Neural progenitor cell (in vitro differentiated cells): Measurements from ENCODE around the gene HOOK2. TPM values are rescaled to one million over a fixed set of nuclear protein-coding genes. Genes with fewer than 3 reads are reported as not detected.
A peak's percentile ranks its signal among the peaks of the same experiment; 100 is the strongest.

Experiments used
- DNase-seq: peaks from one replicate; pipeline ENCODE4 v3.0.0-alpha.2; 2016; ENCODE audit warnings: low spot score
- H2AFZ ChIP-seq: fragments of 200-600 bp; sonication (generic); replicated peaks from 2 replicates; pipeline ENCODE4 v1.6.1; 2016; ENCODE audit warnings: antibody characterized with exemption
- H3F3A ChIP-seq: fragments of 200-600 bp; sonication (generic); 2 replicates; pipeline ENCODE4 v1.6.1; 2016; ENCODE audit warnings: antibody characterized with exemption, low read depth
- H3K27ac ChIP-seq: fragments of 200-600 bp; sonication (generic); 2 replicates; pipeline ENCODE4 v1.5.1; 2016; ENCODE audit warnings: mild to moderate bottlenecking
- H3K27me3 ChIP-seq: fragments of 200-600 bp; sonication (generic); 2 replicates; pipeline ENCODE4 v1.6.1; 2016; ENCODE audit warnings: mild to moderate bottlenecking, moderate library complexity
- H3K36me3 ChIP-seq: fragments of 200-600 bp; sonication (generic); 2 replicates; pipeline ENCODE4 v1.5.1; 2016
- H3K4me1 ChIP-seq: fragments of 200-600 bp; sonication (generic); 2 replicates; pipeline ENCODE4 v1.6.1; 2016; ENCODE audit warnings: mixed run types
- H3K4me2 ChIP-seq: fragments of 200-600 bp; sonication (generic); 2 replicates; pipeline ENCODE4 v1.6.1; 2016
- H3K4me3 ChIP-seq: fragments of 200-600 bp; sonication (generic); 2 replicates; pipeline ENCODE4 v1.5.1; 2016
- H3K79me2 ChIP-seq: fragments of 200-600 bp; sonication (generic); 2 replicates; pipeline ENCODE4 v1.6.1; 2016; ENCODE audit warnings: low read depth
- H3K9ac ChIP-seq: fragments of 200-600 bp; sonication (generic); 2 replicates; pipeline ENCODE4 v1.6.1; 2016
- H3K9me3 ChIP-seq: fragments of 200-600 bp; sonication (generic); 2 replicates; pipeline ENCODE4 v1.5.1; 2016; ENCODE audit warnings: low read depth
- H4K20me1 ChIP-seq: fragments of 200-600 bp; sonication (generic); 2 replicates; pipeline ENCODE4 v1.6.1; 2016; ENCODE audit warnings: low read depth
- H3K27ac Mint-ChIP-seq: 3 replicates; pipeline ENCODE4 v1.8.0; 2021; ENCODE audit warnings: mixed read lengths
- H3K27me3 Mint-ChIP-seq: 2 replicates; pipeline ENCODE4 v1.8.0; 2022; ENCODE audit warnings: low read depth, mild to moderate bottlenecking, inconsistent platforms, moderate library complexity, mixed read lengths; ENCODE audit not compliant: insufficient read depth
- H3K36me3 Mint-ChIP-seq: 3 replicates; pipeline ENCODE4 v1.8.0; 2021; ENCODE audit warnings: mixed read lengths
- H3K4me1 Mint-ChIP-seq: 3 replicates; pipeline ENCODE4 v1.8.0; 2021; ENCODE audit warnings: mixed read lengths
- H3K4me3 Mint-ChIP-seq: 3 replicates; pipeline ENCODE4 v1.8.0; 2021; ENCODE audit warnings: mild to moderate bottlenecking, moderate library complexity, mixed read lengths
- H3K9me3 Mint-ChIP-seq: 3 replicates; pipeline ENCODE4 v1.8.0; 2020; ENCODE audit warnings: mixed read lengths
- EZH2 ChIP-seq: fragments of 200-600 bp; sonication (generic); IDR thresholded peaks from 2 replicates; pipeline ENCODE4 v1.6.1; 2017; ENCODE audit warnings: antibody characterized with exemption, mild to moderate bottlenecking, moderate library complexity
- EZH2phosphoT487 ChIP-seq: fragments of 200-600 bp; sonication (generic); IDR thresholded peaks from 2 replicates; pipeline ENCODE4 v1.6.1; 2017; ENCODE audit warnings: antibody characterized with exemption
- total RNA-seq: library from RNA; depleted of rRNA; stranded (reverse); fragments of >200 nt; gene quantifications from 2 replicates; pipeline ENCODE4 v1.2.3, GENCODE V29; 2015; ENCODE audit warnings: low replicate concordance
- TF ChIP-seq, protein P1 (sequence below): fragments of 200-600 bp; sonication (generic); IDR thresholded peaks from 2 replicates; pipeline ENCODE4 v1.5.1; 2017; ENCODE audit warnings: antibody characterized with exemption, mild to moderate bottlenecking

HOOK2 gene
- total RNA-seq, 1 donor from 2014 or later: 14.3 TPM

- Histone ChIP-seq H3K9me3 (no peaks in the 10 kb centered on the region), H3K79me2 (no peaks in the 10 kb centered on the region), H3K4me2 (no peak overlapping the region), H4K20me1 (no peaks in the 10 kb centered on the region), H3K9ac (no peak overlapping the region), H3K4me1 (peaks cover 8% of the 10 kb centered on the region), H3K27me3 (peaks cover 54% of the 10 kb centered on the region), H3K36me3 (no peaks in the 10 kb centered on the region), H3K27ac (no peak overlapping the region), H2AFZ (no peak overlapping the region), H3F3A (peaks cover 15% of the 10 kb centered on the region), H3K4me3 (no peak overlapping the region)
- peaks cover 4% of the 10 kb centered on the region for H3K4me1 Mint-ChIP-seq
- H3K4me3 Mint-ChIP-seq: peak overlapping the region; percentile 42
- H3K9me3 Mint-ChIP-seq: peaks cover 5% of the 10 kb centered on the region
- H3K27me3 Mint-ChIP-seq: peaks cover 48% of the 10 kb centered on the region
- H3K27ac Mint-ChIP-seq: no peak overlapping the region
- TF ChIP-seq EZH2phosphoT487: no peak
- peaks cover 12% of the 10 kb centered on the region for H3K36me3 Mint-ChIP-seq
- DNase-seq: no peak
These were observed 25.3 kb downstream of the HOOK2 start for GRCh38 chr19:12749938-12750521.

DNA sequence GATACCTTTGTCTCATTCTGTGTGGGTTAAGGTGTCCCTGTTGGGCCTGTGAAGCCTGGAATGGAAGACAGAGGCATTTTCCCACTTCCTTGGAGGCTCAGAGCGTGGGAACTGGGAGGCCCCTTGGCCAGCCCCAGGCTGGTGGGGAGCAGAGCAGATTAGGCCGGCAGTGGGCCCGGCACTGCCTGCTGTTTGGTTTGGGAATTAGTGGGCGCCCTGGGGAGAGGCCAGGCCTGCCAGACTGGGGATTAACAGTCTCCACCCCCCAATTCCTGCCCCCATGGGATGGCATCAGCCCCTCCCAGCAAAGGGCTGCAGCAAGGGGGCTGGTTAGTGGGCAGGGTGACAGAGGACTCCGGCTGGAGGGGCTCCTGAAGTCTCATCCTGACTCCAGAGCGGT, 26.9 kb downstream of the HOOK2 start:
- Mint-ChIP-seq H3K4me3 (no peak overlapping the region), H3K27me3 (peaks cover 40% of the 10 kb centered on the region)

GRCh38 chr19:12745166-12745897, 30.0 kb downstream of the HOOK2 start:
- no peak overlapping the region for H3K27ac Mint-ChIP-seq
- no peak overlapping the region for H2AFZ ChIP-seq
- no peaks in the 10 kb centered on the region for H3K36me3 ChIP-seq
- no peak overlapping the region for H3K4me3 Mint-ChIP-seq
- H3K27me3 Mint-ChIP-seq: peaks cover 18% of the 10 kb centered on the region
- no peak for TF ChIP-seq EZH2phosphoT487
- TF ChIP-seq, protein P1, sequence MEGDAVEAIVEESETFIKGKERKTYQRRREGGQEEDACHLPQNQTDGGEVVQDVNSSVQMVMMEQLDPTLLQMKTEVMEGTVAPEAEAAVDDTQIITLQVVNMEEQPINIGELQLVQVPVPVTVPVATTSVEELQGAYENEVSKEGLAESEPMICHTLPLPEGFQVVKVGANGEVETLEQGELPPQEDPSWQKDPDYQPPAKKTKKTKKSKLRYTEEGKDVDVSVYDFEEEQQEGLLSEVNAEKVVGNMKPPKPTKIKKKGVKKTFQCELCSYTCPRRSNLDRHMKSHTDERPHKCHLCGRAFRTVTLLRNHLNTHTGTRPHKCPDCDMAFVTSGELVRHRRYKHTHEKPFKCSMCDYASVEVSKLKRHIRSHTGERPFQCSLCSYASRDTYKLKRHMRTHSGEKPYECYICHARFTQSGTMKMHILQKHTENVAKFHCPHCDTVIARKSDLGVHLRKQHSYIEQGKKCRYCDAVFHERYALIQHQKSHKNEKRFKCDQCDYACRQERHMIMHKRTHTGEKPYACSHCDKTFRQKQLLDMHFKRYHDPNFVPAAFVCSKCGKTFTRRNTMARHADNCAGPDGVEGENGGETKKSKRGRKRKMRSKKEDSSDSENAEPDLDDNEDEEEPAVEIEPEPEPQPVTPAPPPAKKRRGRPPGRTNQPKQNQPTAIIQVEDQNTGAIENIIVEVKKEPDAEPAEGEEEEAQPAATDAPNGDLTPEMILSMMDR: no peak
- no peak for TF ChIP-seq EZH2
- no peaks in the 10 kb centered on the region for H4K20me1 ChIP-seq
- no peak overlapping the region for H3K27ac ChIP-seq
- H3K4me3 ChIP-seq: no peak overlapping the region
- no peak overlapping the region for H3K4me2 ChIP-seq
- no peak for DNase-seq
- H3K36me3 Mint-ChIP-seq: peaks cover 18% of the 10 kb centered on the region
- peaks cover 5% of the 10 kb centered on the region for H3K9me3 Mint-ChIP-seq
- H3F3A ChIP-seq: peaks cover 15% of the 10 kb centered on the region
- H3K9ac ChIP-seq: no peak overlapping the region
- H3K27me3 ChIP-seq: peaks cover 12% of the 10 kb centered on the region
- peaks cover 8% of the 10 kb centered on the region for H3K4me1 ChIP-seq
- no peaks in the 10 kb centered on the region for H3K79me2 ChIP-seq
- H3K4me1 Mint-ChIP-seq: peaks cover 4% of the 10 kb centered on the region
- H3K9me3 ChIP-seq: no peaks in the 10 kb centered on the region

More for the DNA sequence above, 26.9 kb downstream of the HOOK2 start:
- Histone ChIP-seq H3K4me1 (peaks cover 8% of the 10 kb centered on the region), H3K9ac (no peak overlapping the region), H4K20me1 (no peaks in the 10 kb centered on the region), H2AFZ (no peak overlapping the region), H3F3A (peaks cover 15% of the 10 kb centered on the region), H3K27me3 (peaks cover 43% of the 10 kb centered on the region), H3K9me3 (no peaks in the 10 kb centered on the region), H3K4me3 (no peak overlapping the region), H3K27ac (peak overlapping the region; percentile 70), H3K36me3 (no peaks in the 10 kb centered on the region), H3K4me2 (peak overlapping the region; percentile 54), H3K79me2 (no peaks in the 10 kb centered on the region)
- no peak for TF ChIP-seq EZH2phosphoT487
- TF ChIP-seq, protein P1: no peak
- no peak for TF ChIP-seq EZH2
- peaks cover 12% of the 10 kb centered on the region for H3K36me3 Mint-ChIP-seq
- DNase-seq: peak; percentile 47
- peaks cover 4% of the 10 kb centered on the region for H3K4me1 Mint-ChIP-seq
- peaks cover 5% of the 10 kb centered on the region for H3K9me3 Mint-ChIP-seq
- H3K27ac Mint-ChIP-seq: no peak overlapping the region
